Measurements from ENCODE around the gene PDPN.
"Not testable (repeated sequence)": the region's sequence is repeated elsewhere in the genome, so short reads cannot be mapped to it uniquely, and the experiment has no call there.

PDPN gene

GRCh38 chr1:13583595-13583965 is at the start of gene PDPN:
TSS of gene PDPN (plus strand) at chr1:13583832. CDS start at chr1:13584034, 202 bp downstream.
- no peak for DNase-seq (ENCODE audit: low read depth in 2 of 2, low spot score in 1 of 2)

- no peak for DNase-seq (ENCODE audit: low read depth in 2 of 2, low spot score in 1 of 2)
Measured at GRCh38 chr1:13535227-13535626, 48.4 kb upstream of the PDPN start.

- no peak for DNase-seq (ENCODE audit: low read depth in 2 of 2, low spot score in 1 of 2)
Measured at GRCh38 chr1:13536571-13536970, 47.1 kb upstream of the PDPN start.

GRCh38 chr1:13538832-13539231 is 44.8 kb upstream of the PDPN start:
- no peak for DNase-seq (ENCODE audit: low read depth in 2 of 2, low spot score in 1 of 2)

GRCh38 chr1:13539683-13540082 is 43.9 kb upstream of the PDPN start:
- DNase-seq (ENCODE audit: low read depth in 2 of 2, low spot score in 1 of 2): no peak

GRCh38 chr1:13540866-13541265 is 42.8 kb upstream of the PDPN start:
- no peak for DNase-seq (ENCODE audit: low read depth in 2 of 2, low spot score in 1 of 2)

GRCh38 chr1:13541435-13542215 is 42.0 kb upstream of the PDPN start:
- DNase-seq (ENCODE audit: low read depth in 2 of 2, low spot score in 1 of 2): no peak

- DNase-seq (ENCODE audit: low read depth in 2 of 2, low spot score in 1 of 2): no peak
Measured at GRCh38 chr1:13543451-13544220, 40.0 kb upstream of the PDPN start.

GRCh38 chr1:13544221-13544556 is 39.4 kb upstream of the PDPN start:
- DNase-seq (ENCODE audit: low read depth in 2 of 2, low spot score in 1 of 2): no peak

GRCh38 chr1:13546791-13547190 is 36.8 kb upstream of the PDPN start:
- no peak for DNase-seq (ENCODE audit: low read depth in 2 of 2, low spot score in 1 of 2)

GRCh38 chr1:13548281-13548680 is 35.4 kb upstream of the PDPN start:
- DNase-seq (ENCODE audit: low read depth in 2 of 2, low spot score in 1 of 2): no peak

GRCh38 chr1:13549021-13549420 is 34.6 kb upstream of the PDPN start:
- no peak for DNase-seq (ENCODE audit: low read depth in 2 of 2, low spot score in 1 of 2)

- no peak for DNase-seq (ENCODE audit: low read depth in 2 of 2, low spot score in 1 of 2)
Measured at GRCh38 chr1:13549521-13549920, 34.1 kb upstream of the PDPN start.

- DNase-seq (ENCODE audit: low read depth in 2 of 2, low spot score in 1 of 2): no peak
Measured at GRCh38 chr1:13550663-13551062, 33.0 kb upstream of the PDPN start.

GRCh38 chr1:13554798-13555197 is 28.8 kb upstream of the PDPN start:
- DNase-seq (ENCODE audit: low read depth in 2 of 2, low spot score in 1 of 2): no peak

- DNase-seq (ENCODE audit: low read depth in 2 of 2, low spot score in 1 of 2): no peak
Measured at GRCh38 chr1:13556224-13556764, 27.3 kb upstream of the PDPN start.

- DNase-seq (ENCODE audit: low read depth in 2 of 2, low spot score in 1 of 2): no peak
Measured at GRCh38 chr1:13560541-13560940, 23.1 kb upstream of the PDPN start.

- DNase-seq (ENCODE audit: low read depth in 2 of 2, low spot score in 1 of 2): not testable (repeated sequence)
Measured at GRCh38 chr1:13562981-13563380, 20.7 kb upstream of the PDPN start.

GRCh38 chr1:13564073-13564472 is 19.6 kb upstream of the PDPN start:
- DNase-seq (ENCODE audit: low read depth in 2 of 2, low spot score in 1 of 2): no peak

- DNase-seq (ENCODE audit: low read depth in 2 of 2, low spot score in 1 of 2): not testable (repeated sequence)
Measured at GRCh38 chr1:13570435-13570834, 13.2 kb upstream of the PDPN start.

GRCh38 chr1:13570924-13571323 is 12.7 kb upstream of the PDPN start:
- no peak for DNase-seq (ENCODE audit: low read depth in 2 of 2, low spot score in 1 of 2)

GRCh38 chr1:13573586-13573985 is 10.0 kb upstream of the PDPN start:
- no peak for DNase-seq (ENCODE audit: low read depth in 2 of 2, low spot score in 1 of 2)

Measured in stimulated activated CD8-positive, alpha-beta memory T cell treated with anti-CD3 and anti-CD28 coated beads, Interleukin-4, amount 100 ng/mL, for 4 hours (primary cell).